ENCODE measurements around the gene SLC9A9. TPM values are rescaled to one million over a fixed set of nuclear protein-coding genes. Genes with fewer than 3 reads are reported as not detected.

The SLC9A9 gene
- total RNA-seq, 1 donor from 2014 or later, result 20.4 TPM

DNA sequence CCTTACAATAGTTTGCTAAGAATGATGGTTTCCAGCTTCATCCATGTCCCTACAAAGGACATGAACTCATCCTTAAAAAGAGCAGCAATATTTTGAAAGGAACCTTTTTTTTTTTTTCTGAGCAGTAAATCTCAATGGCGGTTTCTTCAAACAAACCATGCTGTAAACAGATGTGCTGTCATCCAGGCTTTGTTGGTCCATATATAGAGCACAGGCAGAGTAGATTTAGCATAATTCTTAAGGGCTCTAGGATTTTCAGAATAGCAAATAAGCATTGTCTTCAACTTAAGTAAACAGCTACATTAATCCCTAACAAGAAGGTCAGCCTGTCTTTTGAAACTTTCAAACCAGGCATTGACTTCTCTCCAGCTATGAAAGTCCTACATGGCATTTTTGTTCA lies 334.2 kb downstream of the SLC9A9 start:
- no peaks in the 10 kb centered on the region for H3K9me3 ChIP-seq (ENCODE audit: control insufficient read depth in 3 of 3, low read length in 3 of 3)
- no peak overlapping the region for H3K4me3 ChIP-seq (ENCODE audit: low read length in 3 of 3)
- no peaks in the 10 kb centered on the region for H3K4me1 ChIP-seq (ENCODE audit: control insufficient read depth in 3 of 3, insufficient read depth in 3 of 3, low read length in 3 of 3)
- no peaks in the 10 kb centered on the region for H3K27me3 ChIP-seq (ENCODE audit: control insufficient read depth in 3 of 3, insufficient read depth in 3 of 3, low read length in 3 of 3)
- H3K36me3 ChIP-seq (ENCODE audit: control insufficient read depth in 3 of 3, insufficient read depth in 3 of 3, low read length in 3 of 3), result no peaks in the 10 kb centered on the region
- H3K27ac ChIP-seq (ENCODE audit: low read depth, low read length), result no peak overlapping the region
- no peak overlapping the region for H3K9ac ChIP-seq (ENCODE audit: low read depth in 1 of 3, low read length in 3 of 3)

DNA sequence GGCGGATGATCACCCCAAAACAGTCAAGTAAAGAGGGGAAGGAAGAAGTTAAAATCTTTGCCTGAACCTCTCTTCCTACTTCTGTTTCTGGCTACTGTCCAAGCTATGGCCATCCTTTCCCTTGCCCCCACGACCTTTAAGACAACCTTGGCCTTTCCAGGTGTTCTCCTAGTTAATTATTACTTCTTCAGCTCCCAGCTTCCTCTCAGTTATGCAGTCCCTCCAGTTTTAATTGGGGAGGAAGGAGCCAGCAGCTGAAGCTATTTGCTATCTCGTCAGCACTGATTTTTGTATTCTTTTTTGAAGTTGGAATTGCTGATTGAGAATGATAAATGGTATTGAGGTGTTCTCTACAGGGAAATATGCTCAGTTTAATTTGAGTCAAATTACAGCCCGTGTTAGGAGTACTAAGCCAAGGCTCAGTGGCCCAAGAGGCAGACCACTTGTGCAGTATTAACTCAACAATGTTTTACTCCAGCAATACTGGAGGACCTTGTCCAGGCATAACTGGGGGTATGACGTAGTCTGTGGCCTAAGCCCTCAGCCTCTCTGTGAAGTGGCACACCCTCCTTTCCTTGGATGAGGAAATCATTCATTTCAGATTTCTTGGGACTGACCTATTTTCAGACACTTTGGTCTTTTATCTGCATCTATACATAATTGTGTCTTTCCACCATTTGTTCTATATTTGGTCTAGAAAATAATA lies 336.9 kb downstream of the SLC9A9 start:
- H3K27me3 ChIP-seq (ENCODE audit: control insufficient read depth in 3 of 3, insufficient read depth in 3 of 3, low read length in 3 of 3), result no peaks in the 10 kb centered on the region
- no peaks in the 10 kb centered on the region for H3K9me3 ChIP-seq (ENCODE audit: control insufficient read depth in 3 of 3, low read length in 3 of 3)
- H3K4me3 ChIP-seq (ENCODE audit: low read length in 3 of 3), result no peak overlapping the region

DNA sequence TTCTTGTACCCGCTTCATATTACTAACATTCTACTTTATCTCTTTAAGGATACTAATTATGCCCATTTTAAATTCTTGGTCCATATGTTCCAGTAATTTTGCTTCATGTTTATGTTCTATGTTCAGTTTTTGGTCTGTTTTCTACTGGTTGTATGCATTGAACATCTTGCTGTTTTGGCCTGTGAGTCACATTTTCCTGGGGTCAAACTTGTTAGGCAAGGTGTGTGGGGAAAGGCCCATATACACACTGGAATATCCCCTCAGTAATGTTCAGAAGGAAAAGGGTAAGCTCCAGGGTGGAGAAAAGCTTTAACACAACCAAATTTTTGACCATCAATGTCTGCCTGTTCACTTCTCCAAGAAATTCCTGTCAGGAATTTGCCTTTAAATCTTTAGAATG lies 337.7 kb downstream of the SLC9A9 start:
- Histone ChIP-seq H3K27ac (ENCODE audit: low read depth, low read length) (no peak overlapping the region), H3K9ac (ENCODE audit: low read depth in 1 of 3, low read length in 3 of 3) (no peak overlapping the region), H3K4me1 (ENCODE audit: control insufficient read depth in 3 of 3, insufficient read depth in 3 of 3, low read length in 3 of 3) (no peaks in the 10 kb centered on the region), H3K4me3 (ENCODE audit: low read length in 3 of 3) (no peak overlapping the region), H3K36me3 (ENCODE audit: control insufficient read depth in 3 of 3, insufficient read depth in 3 of 3, low read length in 3 of 3) (no peaks in the 10 kb centered on the region), H3K27me3 (ENCODE audit: control insufficient read depth in 3 of 3, insufficient read depth in 3 of 3, low read length in 3 of 3) (no peaks in the 10 kb centered on the region), H3K9me3 (ENCODE audit: control insufficient read depth in 3 of 3, low read length in 3 of 3) (no peaks in the 10 kb centered on the region)

More for the DNA sequence above, 336.9 kb downstream of the SLC9A9 start:
- Histone ChIP-seq H3K9ac (ENCODE audit: low read depth in 1 of 3, low read length in 3 of 3) (no peak overlapping the region), H3K36me3 (ENCODE audit: control insufficient read depth in 3 of 3, insufficient read depth in 3 of 3, low read length in 3 of 3) (no peaks in the 10 kb centered on the region), H3K27ac (ENCODE audit: low read depth, low read length) (no peak overlapping the region), H3K4me1 (ENCODE audit: control insufficient read depth in 3 of 3, insufficient read depth in 3 of 3, low read length in 3 of 3) (no peaks in the 10 kb centered on the region)

DNA sequence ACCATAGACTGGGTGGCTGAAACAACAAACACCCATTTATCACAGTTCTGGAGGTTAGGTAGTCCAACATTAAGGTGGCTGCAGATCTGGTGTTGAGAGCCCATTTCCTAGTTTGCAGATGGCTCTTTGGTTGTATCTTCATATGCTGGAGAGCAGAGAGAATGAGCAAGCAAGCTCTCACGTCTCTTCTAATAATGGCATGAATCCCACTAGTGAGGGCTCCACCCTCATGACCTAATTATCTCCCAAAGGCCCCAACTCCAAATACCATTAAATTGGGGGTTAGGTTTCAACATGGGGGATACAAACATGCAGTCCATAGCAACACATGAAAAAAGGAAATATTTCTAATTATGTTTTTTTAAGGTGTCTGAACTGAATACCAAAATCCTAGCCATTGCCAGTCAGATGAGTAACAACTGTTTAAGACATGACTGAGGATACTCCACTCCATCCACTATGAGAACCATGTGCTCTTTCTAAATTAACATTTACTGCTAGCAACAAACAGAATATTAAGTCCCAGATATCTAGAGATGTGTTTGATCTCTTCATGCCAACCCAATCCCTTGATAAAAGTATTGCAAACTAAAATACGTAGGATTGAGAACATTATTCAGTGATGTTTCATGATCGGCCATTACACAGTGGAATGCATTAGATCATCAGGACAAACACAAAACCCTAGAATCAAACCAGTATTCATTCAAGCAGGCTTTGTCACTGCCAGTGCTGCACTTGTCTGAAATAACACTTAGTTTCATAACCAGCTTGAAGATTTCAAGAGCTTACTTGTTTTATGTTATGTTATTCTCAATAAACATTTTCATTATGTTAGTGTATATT lies 340.3 kb downstream of the SLC9A9 start:
- H3K9ac ChIP-seq (ENCODE audit: low read depth in 1 of 3, low read length in 3 of 3), result no peak overlapping the region

DNA sequence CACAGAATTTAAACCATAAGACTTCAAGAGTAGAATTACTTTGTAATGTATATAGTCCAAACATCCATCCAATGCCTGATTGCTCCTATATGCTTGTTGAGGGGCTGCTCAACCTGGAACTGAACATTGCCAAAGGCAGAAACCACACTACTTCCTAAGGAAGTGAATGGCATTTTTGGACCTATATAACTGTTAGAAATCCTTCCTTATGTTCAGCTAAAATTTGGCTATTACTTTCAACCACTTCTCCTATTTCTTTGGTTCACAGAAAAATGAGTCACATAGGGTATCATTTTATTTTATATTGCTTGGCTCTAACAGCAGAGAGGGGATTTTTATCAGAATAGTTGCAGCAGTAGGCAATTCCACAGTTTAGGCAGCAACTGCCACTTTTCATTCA lies 342.1 kb downstream of the SLC9A9 start:
- no peak overlapping the region for H3K9ac ChIP-seq (ENCODE audit: low read depth in 1 of 3, low read length in 3 of 3)
- H3K36me3 ChIP-seq (ENCODE audit: control insufficient read depth in 3 of 3, insufficient read depth in 3 of 3, low read length in 3 of 3), result no peaks in the 10 kb centered on the region
- H3K27ac ChIP-seq (ENCODE audit: low read depth, low read length), result no peak overlapping the region
- no peak overlapping the region for H3K4me3 ChIP-seq (ENCODE audit: low read length in 3 of 3)
- no peaks in the 10 kb centered on the region for H3K4me1 ChIP-seq (ENCODE audit: control insufficient read depth in 3 of 3, insufficient read depth in 3 of 3, low read length in 3 of 3)
- no peaks in the 10 kb centered on the region for H3K9me3 ChIP-seq (ENCODE audit: control insufficient read depth in 3 of 3, low read length in 3 of 3)
- no peaks in the 10 kb centered on the region for H3K27me3 ChIP-seq (ENCODE audit: control insufficient read depth in 3 of 3, insufficient read depth in 3 of 3, low read length in 3 of 3)

More for the DNA sequence above, 340.3 kb downstream of the SLC9A9 start:
- H3K4me3 ChIP-seq (ENCODE audit: low read length in 3 of 3), result no peak overlapping the region
- H3K27ac ChIP-seq (ENCODE audit: low read depth, low read length), result no peak overlapping the region
- no peaks in the 10 kb centered on the region for H3K4me1 ChIP-seq (ENCODE audit: control insufficient read depth in 3 of 3, insufficient read depth in 3 of 3, low read length in 3 of 3)
- H3K36me3 ChIP-seq (ENCODE audit: control insufficient read depth in 3 of 3, insufficient read depth in 3 of 3, low read length in 3 of 3), result no peaks in the 10 kb centered on the region
- H3K27me3 ChIP-seq (ENCODE audit: control insufficient read depth in 3 of 3, insufficient read depth in 3 of 3, low read length in 3 of 3), result no peaks in the 10 kb centered on the region
- H3K9me3 ChIP-seq (ENCODE audit: control insufficient read depth in 3 of 3, low read length in 3 of 3), result no peaks in the 10 kb centered on the region

DNA sequence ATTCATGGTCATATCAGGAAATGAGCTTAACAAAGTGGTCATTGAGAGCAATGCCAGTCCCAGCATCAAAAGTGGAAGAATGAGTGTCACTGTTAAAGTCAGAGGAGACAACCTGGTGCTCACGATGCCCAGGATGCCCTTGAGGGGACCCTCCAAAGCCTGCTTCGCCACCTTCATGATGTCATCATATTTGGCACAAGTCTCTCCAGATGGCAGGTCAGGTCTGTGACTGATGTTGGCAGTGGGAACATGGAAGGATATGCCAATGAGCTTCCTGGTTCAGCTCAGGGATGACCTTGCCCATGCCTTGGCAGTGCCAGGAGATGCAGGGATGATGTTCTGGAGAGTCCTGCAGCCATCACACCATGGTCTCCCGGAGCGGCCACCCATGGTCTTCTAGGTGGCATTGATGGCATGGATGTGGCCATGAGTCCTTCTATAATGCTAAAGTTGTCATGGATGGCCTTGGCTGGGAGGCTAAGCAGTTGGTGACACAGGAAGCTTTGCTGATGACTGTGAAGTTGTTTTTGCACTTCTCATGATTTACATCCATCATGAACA lies 344.9 kb downstream of the SLC9A9 start:
- Histone ChIP-seq H3K4me1 (ENCODE audit: control insufficient read depth in 3 of 3, insufficient read depth in 3 of 3, low read length in 3 of 3) (no peaks in the 10 kb centered on the region), H3K27me3 (ENCODE audit: control insufficient read depth in 3 of 3, insufficient read depth in 3 of 3, low read length in 3 of 3) (no peaks in the 10 kb centered on the region), H3K4me3 (ENCODE audit: low read length in 3 of 3) (no peak overlapping the region), H3K9ac (ENCODE audit: low read depth in 1 of 3, low read length in 3 of 3) (no peak overlapping the region), H3K36me3 (ENCODE audit: control insufficient read depth in 3 of 3, insufficient read depth in 3 of 3, low read length in 3 of 3) (no peaks in the 10 kb centered on the region), H3K27ac (ENCODE audit: low read depth, low read length) (no peak overlapping the region), H3K9me3 (ENCODE audit: control insufficient read depth in 3 of 3, low read length in 3 of 3) (no peaks in the 10 kb centered on the region)

DNA sequence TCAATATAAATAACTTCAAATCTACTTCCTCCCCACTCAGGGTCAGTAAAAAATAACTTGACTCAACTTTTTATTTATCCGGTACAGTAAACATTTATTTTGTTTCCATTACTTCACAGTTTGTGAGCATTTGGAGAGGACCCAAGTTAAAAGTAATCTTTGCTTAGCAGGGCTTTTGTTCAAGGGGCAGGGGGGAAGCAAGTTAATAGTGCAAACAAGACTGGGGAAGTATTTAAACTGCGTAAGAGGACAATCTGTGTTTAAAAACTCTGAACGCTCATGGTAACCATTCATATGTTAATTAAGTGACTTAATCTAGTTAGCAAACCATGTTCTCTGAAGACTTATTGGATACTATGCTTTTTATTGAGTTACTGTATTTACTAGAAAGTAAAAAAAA lies 346.2 kb downstream of the SLC9A9 start:
- no peak overlapping the region for H3K9ac ChIP-seq (ENCODE audit: low read depth in 1 of 3, low read length in 3 of 3)
- H3K9me3 ChIP-seq (ENCODE audit: control insufficient read depth in 3 of 3, low read length in 3 of 3), result no peaks in the 10 kb centered on the region
- H3K4me3 ChIP-seq (ENCODE audit: low read length in 3 of 3), result no peak overlapping the region
- no peak overlapping the region for H3K27ac ChIP-seq (ENCODE audit: low read depth, low read length)
- H3K4me1 ChIP-seq (ENCODE audit: control insufficient read depth in 3 of 3, insufficient read depth in 3 of 3, low read length in 3 of 3), result no peaks in the 10 kb centered on the region
- no peaks in the 10 kb centered on the region for H3K36me3 ChIP-seq (ENCODE audit: control insufficient read depth in 3 of 3, insufficient read depth in 3 of 3, low read length in 3 of 3)
- H3K27me3 ChIP-seq (ENCODE audit: control insufficient read depth in 3 of 3, insufficient read depth in 3 of 3, low read length in 3 of 3), result no peaks in the 10 kb centered on the region

DNA sequence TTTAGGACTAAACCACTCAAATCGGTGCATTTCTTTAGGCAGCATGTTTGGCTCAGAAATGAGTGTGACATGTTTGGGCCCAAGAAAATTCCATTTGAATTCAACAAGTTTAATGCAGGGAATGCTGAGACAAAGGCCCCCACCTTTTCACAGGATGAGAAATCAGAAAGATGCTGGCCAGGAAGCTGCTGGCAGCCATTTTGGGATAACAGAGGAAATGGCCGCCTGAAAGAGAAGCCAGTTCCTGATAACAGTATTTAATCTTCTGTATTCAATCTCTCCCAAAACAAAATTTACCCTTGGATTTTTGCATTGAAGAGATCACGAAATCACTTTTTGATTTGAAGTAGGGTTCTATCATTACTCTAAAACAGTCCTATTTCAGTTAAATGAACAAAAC lies 350.9 kb downstream of the SLC9A9 start:
- Histone ChIP-seq H3K27me3 (ENCODE audit: control insufficient read depth in 3 of 3, insufficient read depth in 3 of 3, low read length in 3 of 3) (no peaks in the 10 kb centered on the region), H3K36me3 (ENCODE audit: control insufficient read depth in 3 of 3, insufficient read depth in 3 of 3, low read length in 3 of 3) (no peaks in the 10 kb centered on the region), H3K9me3 (ENCODE audit: control insufficient read depth in 3 of 3, low read length in 3 of 3) (no peaks in the 10 kb centered on the region), H3K27ac (ENCODE audit: low read depth, low read length) (no peak overlapping the region), H3K4me1 (ENCODE audit: control insufficient read depth in 3 of 3, insufficient read depth in 3 of 3, low read length in 3 of 3) (no peaks in the 10 kb centered on the region), H3K4me3 (ENCODE audit: low read length in 3 of 3) (no peak overlapping the region), H3K9ac (ENCODE audit: low read depth in 1 of 3, low read length in 3 of 3) (no peak overlapping the region)

DNA sequence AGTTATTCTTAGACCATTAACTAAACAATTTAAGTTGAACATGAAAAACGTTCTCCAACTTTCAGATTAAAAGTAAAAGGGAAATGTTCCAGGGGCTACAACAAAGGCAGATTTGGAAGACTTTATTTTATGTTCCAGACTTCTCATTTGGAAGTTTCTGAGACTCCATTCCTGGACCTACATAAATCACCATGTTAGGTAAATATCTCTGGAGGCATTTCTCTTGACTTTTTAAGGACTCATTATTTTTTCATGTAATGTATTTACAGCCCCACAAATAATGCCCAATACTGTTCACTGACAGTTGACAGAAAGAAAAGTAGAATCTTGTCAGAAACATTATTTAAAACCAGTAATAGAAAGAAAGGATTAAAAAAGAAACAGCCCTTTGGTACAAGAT lies 352.1 kb downstream of the SLC9A9 start:
- H3K4me1 ChIP-seq (ENCODE audit: control insufficient read depth in 3 of 3, insufficient read depth in 3 of 3, low read length in 3 of 3), result no peaks in the 10 kb centered on the region
- H3K27ac ChIP-seq (ENCODE audit: low read depth, low read length), result no peak overlapping the region
- H3K4me3 ChIP-seq (ENCODE audit: low read length in 3 of 3), result no peak overlapping the region
- H3K27me3 ChIP-seq (ENCODE audit: control insufficient read depth in 3 of 3, insufficient read depth in 3 of 3, low read length in 3 of 3), result no peaks in the 10 kb centered on the region
- H3K9ac ChIP-seq (ENCODE audit: low read depth in 1 of 3, low read length in 3 of 3), result no peak overlapping the region
- no peaks in the 10 kb centered on the region for H3K9me3 ChIP-seq (ENCODE audit: control insufficient read depth in 3 of 3, low read length in 3 of 3)
- H3K36me3 ChIP-seq (ENCODE audit: control insufficient read depth in 3 of 3, insufficient read depth in 3 of 3, low read length in 3 of 3), result no peaks in the 10 kb centered on the region

DNA sequence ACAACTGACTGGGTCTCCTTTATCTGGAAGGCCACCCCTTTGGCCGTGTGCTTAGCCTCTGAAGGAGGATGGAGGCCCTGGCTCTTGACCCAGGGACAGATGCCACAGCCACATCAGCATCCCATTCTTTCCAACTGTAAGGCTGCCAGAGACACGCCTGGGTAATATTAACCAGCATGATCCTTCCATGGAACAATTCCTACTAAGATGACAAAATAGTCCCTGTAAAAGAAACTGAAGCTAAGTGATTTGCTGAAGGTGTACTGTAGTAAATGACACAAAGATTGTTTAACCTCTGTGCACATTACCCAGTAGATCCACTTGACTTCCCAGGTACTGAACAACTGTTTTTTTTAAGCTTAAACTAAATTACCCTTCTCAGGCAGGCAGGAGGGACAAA lies 352.7 kb downstream of the SLC9A9 start:
- Histone ChIP-seq H3K36me3 (ENCODE audit: control insufficient read depth in 3 of 3, insufficient read depth in 3 of 3, low read length in 3 of 3) (no peaks in the 10 kb centered on the region), H3K27me3 (ENCODE audit: control insufficient read depth in 3 of 3, insufficient read depth in 3 of 3, low read length in 3 of 3) (no peaks in the 10 kb centered on the region), H3K4me1 (ENCODE audit: control insufficient read depth in 3 of 3, insufficient read depth in 3 of 3, low read length in 3 of 3) (no peaks in the 10 kb centered on the region), H3K9me3 (ENCODE audit: control insufficient read depth in 3 of 3, low read length in 3 of 3) (no peaks in the 10 kb centered on the region), H3K27ac (ENCODE audit: low read depth, low read length) (no peak overlapping the region), H3K4me3 (ENCODE audit: low read length in 3 of 3) (no peak overlapping the region), H3K9ac (ENCODE audit: low read depth in 1 of 3, low read length in 3 of 3) (no peak overlapping the region)
